ENCODE results near the gene EPHA4. TPM values are rescaled to one million over a fixed set of nuclear protein-coding genes. Genes with fewer than 3 reads are reported as not detected.

The EPHA4 gene
- total and polyA plus RNA-seq, 5 donors from 2014 or later = 7.1 to 23.5 (median 12.0) TPM

GRCh38 chr2:221589696-221590095 lies 17.6 kb upstream of the EPHA4 start:
- H3K4me3 ChIP-seq (ENCODE audit: low read depth, low read length) = no peak overlapping the region
- H3K9me3 Mint-ChIP-seq = no peaks in the 10 kb centered on the region
- ATAC-seq (ENCODE audit: low read depth in 2 of 2) = no peak
- no peak overlapping the region for H3K4me3 Mint-ChIP-seq
- H3K9me3 ChIP-seq (ENCODE audit: control insufficient read depth in 2 of 2, low read length in 2 of 2) = no peaks in the 10 kb centered on the region
- H3K27ac ChIP-seq (ENCODE audit: insufficient read depth, low read length, poor library complexity, severe bottlenecking) = no peak overlapping the region
- no peak for DNase-seq
- no peaks in the 10 kb centered on the region for H3K36me3 Mint-ChIP-seq
- peaks cover 6% of the 10 kb centered on the region for H3K27me3 ChIP-seq (ENCODE audit: control insufficient read depth, insufficient read depth, low read length)
- no peaks in the 10 kb centered on the region for H3K4me1 ChIP-seq (ENCODE audit: control insufficient read depth, insufficient read depth, low read length, poor library complexity, severe bottlenecking)
- no peaks in the 10 kb centered on the region for H3K4me1 Mint-ChIP-seq
- H3K27ac Mint-ChIP-seq = no peak overlapping the region
- no peaks in the 10 kb centered on the region for H3K36me3 ChIP-seq (ENCODE audit: control insufficient read depth, insufficient read depth, low read length)
- peaks cover 3% of the 10 kb centered on the region for H3K27me3 Mint-ChIP-seq

GRCh38 chr2:221588306-221588985 lies 16.3 kb upstream of the EPHA4 start:
- Histone ChIP-seq H3K27ac (ENCODE audit: insufficient read depth, low read length, poor library complexity, severe bottlenecking) (no peak overlapping the region), H3K27me3 (ENCODE audit: control insufficient read depth, insufficient read depth, low read length) (peaks cover 7% of the 10 kb centered on the region), H3K4me3 (ENCODE audit: low read depth, low read length) (no peak overlapping the region), H3K4me1 (ENCODE audit: control insufficient read depth, insufficient read depth, low read length, poor library complexity, severe bottlenecking) (no peaks in the 10 kb centered on the region), H3K9me3 (ENCODE audit: control insufficient read depth in 2 of 2, low read length in 2 of 2) (no peaks in the 10 kb centered on the region), H3K36me3 (ENCODE audit: control insufficient read depth, insufficient read depth, low read length) (no peaks in the 10 kb centered on the region)
- H3K9me3 Mint-ChIP-seq = no peaks in the 10 kb centered on the region
- no peaks in the 10 kb centered on the region for H3K36me3 Mint-ChIP-seq
- no peak overlapping the region for H3K27ac Mint-ChIP-seq
- ATAC-seq (ENCODE audit: low read depth in 2 of 2) (no peak), DNase-seq (no peak)
- H3K4me1 Mint-ChIP-seq = no peaks in the 10 kb centered on the region
- peaks cover 5% of the 10 kb centered on the region for H3K27me3 Mint-ChIP-seq
- H3K4me3 Mint-ChIP-seq = no peak overlapping the region

- Histone ChIP-seq H3K36me3 (ENCODE audit: control insufficient read depth, insufficient read depth, low read length) (no peaks in the 10 kb centered on the region), H3K27ac (ENCODE audit: insufficient read depth, low read length, poor library complexity, severe bottlenecking) (no peak overlapping the region), H3K27me3 (ENCODE audit: control insufficient read depth, insufficient read depth, low read length) (peaks cover 11% of the 10 kb centered on the region), H3K9me3 (ENCODE audit: control insufficient read depth in 2 of 2, low read length in 2 of 2) (no peaks in the 10 kb centered on the region), H3K4me3 (ENCODE audit: low read depth, low read length) (no peak overlapping the region), H3K4me1 (ENCODE audit: control insufficient read depth, insufficient read depth, low read length, poor library complexity, severe bottlenecking) (no peaks in the 10 kb centered on the region)
- Mint-ChIP-seq H3K9me3 (no peaks in the 10 kb centered on the region), H3K27ac (no peak overlapping the region), H3K36me3 (no peaks in the 10 kb centered on the region), H3K4me1 (no peaks in the 10 kb centered on the region), H3K4me3 (no peak overlapping the region), H3K27me3 (peaks cover 27% of the 10 kb centered on the region)
- no peak for ATAC-seq (ENCODE audit: low read depth in 2 of 2)
- DNase-seq = no peak
These were observed 9.9 kb upstream of the EPHA4 start for GRCh38 chr2:221581986-221582385.

- H3K4me1 ChIP-seq (ENCODE audit: control insufficient read depth, insufficient read depth, low read length, poor library complexity, severe bottlenecking) = peaks cover 39% of the 10 kb centered on the region
- no peak overlapping the region for H3K27ac ChIP-seq (ENCODE audit: insufficient read depth, low read length, poor library complexity, severe bottlenecking)
- H3K4me3 ChIP-seq (ENCODE audit: low read depth, low read length) = peak overlapping the region; percentile 54
- H3K9me3 ChIP-seq (ENCODE audit: control insufficient read depth in 2 of 2, low read length in 2 of 2) = no peaks in the 10 kb centered on the region
- Mint-ChIP-seq H3K4me1 (peaks cover 0 to 34% (median 18%) of the 10 kb centered on the region in 4 donors), H3K27me3 (peaks cover 62% of the 10 kb centered on the region), H3K27ac (peak overlapping the region in 2 of 3 donors; percentile 2 to 8), H3K36me3 (peaks cover 5% of the 10 kb centered on the region), H3K9me3 (no peaks in the 10 kb centered on the region), H3K4me3 (peak overlapping the region; percentile 82 to 94 (median 88))
- ATAC-seq (ENCODE audit: low read depth in 2 of 2) = no peak
- H3K27me3 ChIP-seq (ENCODE audit: control insufficient read depth, insufficient read depth, low read length) = peaks cover 20% of the 10 kb centered on the region
- DNase-seq = no peak
- H3K36me3 ChIP-seq (ENCODE audit: control insufficient read depth, insufficient read depth, low read length) = no peaks in the 10 kb centered on the region
These were observed 2.1 kb upstream of the EPHA4 start for GRCh38 chr2:221574231-221574570.

GRCh38 chr2:221573430-221574230 lies 1.5 kb upstream of the EPHA4 start:
- Histone ChIP-seq H3K27me3 (ENCODE audit: control insufficient read depth, insufficient read depth, low read length) (peaks cover 22% of the 10 kb centered on the region), H3K4me3 (ENCODE audit: low read depth, low read length) (peak overlapping the region; percentile 54), H3K4me1 (ENCODE audit: control insufficient read depth, insufficient read depth, low read length, poor library complexity, severe bottlenecking) (peaks cover 39% of the 10 kb centered on the region), H3K9me3 (ENCODE audit: control insufficient read depth in 2 of 2, low read length in 2 of 2) (no peaks in the 10 kb centered on the region), H3K36me3 (ENCODE audit: control insufficient read depth, insufficient read depth, low read length) (no peaks in the 10 kb centered on the region), H3K27ac (ENCODE audit: insufficient read depth, low read length, poor library complexity, severe bottlenecking) (no peak overlapping the region)
- peak; percentile 67 to 78 (median 68) for DNase-seq
- H3K9me3 Mint-ChIP-seq = no peaks in the 10 kb centered on the region
- peaks cover 63% of the 10 kb centered on the region for H3K27me3 Mint-ChIP-seq
- peak overlapping the region; percentile 82 to 94 (median 88) for H3K4me3 Mint-ChIP-seq
- H3K4me1 Mint-ChIP-seq = peaks cover 0 to 39% (median 21%) of the 10 kb centered on the region in 4 donors
- peak; percentile 40 to 44 for ATAC-seq (ENCODE audit: low read depth in 2 of 2)
- peak overlapping the region; percentile 2 to 38 (median 8) for H3K27ac Mint-ChIP-seq
- H3K36me3 Mint-ChIP-seq = peaks cover 5% of the 10 kb centered on the region

- Mint-ChIP-seq H3K36me3 (peaks cover 5% of the 10 kb centered on the region), H3K27me3 (peaks cover 62% of the 10 kb centered on the region), H3K9me3 (no peaks in the 10 kb centered on the region), H3K27ac (peak overlapping the region; percentile 63 to 68 (median 66)), H3K4me1 (peaks cover 0 to 45% (median 25%) of the 10 kb centered on the region in 4 donors), H3K4me3 (peak overlapping the region; percentile 89 to 96 (median 93))
- Histone ChIP-seq H3K27ac (ENCODE audit: insufficient read depth, low read length, poor library complexity, severe bottlenecking) (no peak overlapping the region), H3K27me3 (ENCODE audit: control insufficient read depth, insufficient read depth, low read length) (peaks cover 24% of the 10 kb centered on the region), H3K4me1 (ENCODE audit: control insufficient read depth, insufficient read depth, low read length, poor library complexity, severe bottlenecking) (peaks cover 39% of the 10 kb centered on the region), H3K36me3 (ENCODE audit: control insufficient read depth, insufficient read depth, low read length) (no peaks in the 10 kb centered on the region), H3K9me3 (ENCODE audit: control insufficient read depth in 2 of 2, low read length in 2 of 2) (no peaks in the 10 kb centered on the region), H3K4me3 (ENCODE audit: low read depth, low read length) (peak overlapping the region; percentile 67)
- ATAC-seq (ENCODE audit: low read depth in 2 of 2) (no peak), DNase-seq (peak in 2 of 3 donors; percentile 3 to 40)
These were observed 821 bp upstream of the EPHA4 start for GRCh38 chr2:221572821-221573429.

GRCh38 chr2:221571551-221572218 lies 419 bp downstream of the EPHA4 start:
- peak in 1 of 3 donors; percentile 6 for DNase-seq
- Mint-ChIP-seq H3K4me1 (peaks cover 5 to 46% (median 25%) of the 10 kb centered on the region in 4 donors), H3K4me3 (peak overlapping the region; percentile 93 to 98 (median 94)), H3K27me3 (peaks cover 64% of the 10 kb centered on the region), H3K36me3 (peaks cover 5% of the 10 kb centered on the region), H3K27ac (peak overlapping the region; percentile 86 to 94 (median 92)), H3K9me3 (no peaks in the 10 kb centered on the region)
- Histone ChIP-seq H3K9me3 (ENCODE audit: control insufficient read depth in 2 of 2, low read length in 2 of 2) (no peaks in the 10 kb centered on the region), H3K27me3 (ENCODE audit: control insufficient read depth, insufficient read depth, low read length) (peaks cover 24% of the 10 kb centered on the region), H3K4me3 (ENCODE audit: low read depth, low read length) (peak overlapping the region; percentile 93), H3K36me3 (ENCODE audit: control insufficient read depth, insufficient read depth, low read length) (no peaks in the 10 kb centered on the region), H3K4me1 (ENCODE audit: control insufficient read depth, insufficient read depth, low read length, poor library complexity, severe bottlenecking) (peaks cover 39% of the 10 kb centered on the region), H3K27ac (ENCODE audit: insufficient read depth, low read length, poor library complexity, severe bottlenecking) (no peak overlapping the region)
- no peak for ATAC-seq (ENCODE audit: low read depth in 2 of 2)
